ENCODE data around the gene ARHGAP10. TPM values are rescaled to one million over a fixed set of nuclear protein-coding genes. Genes with fewer than 3 reads are reported as not detected.
"Not testable (repeated sequence)": the region's sequence is repeated elsewhere in the genome, so short reads cannot be mapped to it uniquely, and the experiment has no call there.

The ARHGAP10 gene
- total RNA-seq, 1 donor from 2014 or later, result 64.0 TPM

- intact Hi-C loops (cut with DNase I), result no loop called here
- ATAC-seq (ENCODE audit: poor library complexity) (peak; percentile 79), DNase-seq (no peak)
These were observed 252.3 kb downstream of the ARHGAP10 start for GRCh38 chr4:147984065-147984777.

- ATAC-seq (ENCODE audit: poor library complexity), result no peak
These were observed 252.9 kb downstream of the ARHGAP10 start for GRCh38 chr4:147984778-147985138.

GRCh38 chr4:147985376-147985775 is 253.5 kb downstream of the ARHGAP10 start:
- ATAC-seq (ENCODE audit: poor library complexity) (no peak), DNase-seq (no peak)
- intact Hi-C loops (cut with DNase I), result no loop called here

More at GRCh38 chr4:147984778-147985138, 252.9 kb downstream of the ARHGAP10 start:
- DNase-seq, result no peak
- intact Hi-C loops (cut with DNase I), result no loop called here

GRCh38 chr4:147987252-147987651 is 255.4 kb downstream of the ARHGAP10 start:
- ATAC-seq (ENCODE audit: poor library complexity) (no peak), DNase-seq (no peak)
- intact Hi-C loops (cut with DNase I), result no loop called here

GRCh38 chr4:147991543-147992283 is 259.8 kb downstream of the ARHGAP10 start:
- DNase-seq (no peak), ATAC-seq (ENCODE audit: poor library complexity) (peak; percentile 91)
- intact Hi-C loops (cut with DNase I), result no loop called here

- ATAC-seq (ENCODE audit: poor library complexity), result no peak
These were observed 262.2 kb downstream of the ARHGAP10 start for GRCh38 chr4:147994076-147994475.

GRCh38 chr4:147994491-147995385 is 262.9 kb downstream of the ARHGAP10 start:
- DNase-seq (no peak), ATAC-seq (ENCODE audit: poor library complexity) (no peak)
- intact Hi-C loops (cut with DNase I), result no loop called here

More at GRCh38 chr4:147994076-147994475, 262.2 kb downstream of the ARHGAP10 start:
- intact Hi-C loops (cut with DNase I), result no loop called here
- DNase-seq, result no peak

- ATAC-seq (ENCODE audit: poor library complexity) (peak; percentile 86), DNase-seq (no peak)
- intact Hi-C loops (cut with DNase I), result no loop called here
These were observed 265.0 kb downstream of the ARHGAP10 start for GRCh38 chr4:147996859-147997258.

GRCh38 chr4:148000038-148000437 is 268.1 kb downstream of the ARHGAP10 start:
- DNase-seq; intact Hi-C loops (cut with DNase I); ATAC-seq (ENCODE audit: poor library complexity): not testable (repeated sequence)

GRCh38 chr4:148004228-148004857 is 272.5 kb downstream of the ARHGAP10 start:
- DNase-seq (peak; percentile 52), ATAC-seq (ENCODE audit: poor library complexity) (peak; percentile 49)
- intact Hi-C loops (cut with DNase I), result no loop called here

GRCh38 chr4:148006001-148006400 is 274.1 kb downstream of the ARHGAP10 start:
- ATAC-seq (ENCODE audit: poor library complexity) (peak; percentile 51), DNase-seq (no peak)
- intact Hi-C loops (cut with DNase I), result no loop called here

- peak; percentile 54 for ATAC-seq (ENCODE audit: poor library complexity)
- intact Hi-C loops (cut with DNase I), result no loop called here
- no peak for DNase-seq
These were observed 275.4 kb downstream of the ARHGAP10 start for GRCh38 chr4:148007314-148007760.

- ATAC-seq (ENCODE audit: poor library complexity), result no peak
- intact Hi-C loops (cut with DNase I), result no loop called here
These were observed 275.9 kb downstream of the ARHGAP10 start for GRCh38 chr4:148007792-148008191.

GRCh38 chr4:148015058-148015457 is 283.2 kb downstream of the ARHGAP10 start:
- intact Hi-C loops (cut with DNase I), result no loop called here
- ATAC-seq (ENCODE audit: poor library complexity), result peak; percentile 24

More at GRCh38 chr4:148007792-148008191, 275.9 kb downstream of the ARHGAP10 start:
- DNase-seq, result no peak

GRCh38 chr4:148015468-148015867 is 283.6 kb downstream of the ARHGAP10 start:
- intact Hi-C loops (cut with DNase I), result no loop called here
- DNase-seq (no peak), ATAC-seq (ENCODE audit: poor library complexity) (no peak)

More at GRCh38 chr4:148015058-148015457, 283.2 kb downstream of the ARHGAP10 start:
- DNase-seq, result no peak

GRCh38 chr4:148016063-148016637 is 284.3 kb downstream of the ARHGAP10 start:
- intact Hi-C loops (cut with DNase I), result no loop called here
- no peak for DNase-seq
- ATAC-seq (ENCODE audit: poor library complexity), result no peak

GRCh38 chr4:148017801-148018200 is 285.9 kb downstream of the ARHGAP10 start:
- ATAC-seq (ENCODE audit: poor library complexity) (peak; percentile 76), DNase-seq (peak; percentile 49)
- intact Hi-C loops (cut with DNase I), result no loop called here

GRCh38 chr4:148021686-148022085 is 289.8 kb downstream of the ARHGAP10 start:
- intact Hi-C loops (cut with DNase I), result loop anchor here (10.0 kb wide), 1 partner anchor 423 kb away; the partner anchor contains the start of gene NR3C2
- DNase-seq, result no peak
- no peak for ATAC-seq (ENCODE audit: poor library complexity)

All from Right ventricle myocardium superior (tissue), 1 donor.